Hematopoietic multipotent progenitor cell treated with erythropoietin and hydrocortisone succinate and interleukin-3 and kit ligand, for 17 days (in vitro differentiated cells): Measurements from ENCODE around the gene NFATC1.

ENCODE experiments used
- DNase-seq: peaks from one replicate; pipeline ENCODE4 v3.0.0-alpha.2; 2015; ENCODE audit warnings: low spot score

Gene NFATC1

GRCh38 chr18:79574938-79575525 lies 179.3 kb downstream of the NFATC1 start:
- DNase-seq: no peak

DNA sequence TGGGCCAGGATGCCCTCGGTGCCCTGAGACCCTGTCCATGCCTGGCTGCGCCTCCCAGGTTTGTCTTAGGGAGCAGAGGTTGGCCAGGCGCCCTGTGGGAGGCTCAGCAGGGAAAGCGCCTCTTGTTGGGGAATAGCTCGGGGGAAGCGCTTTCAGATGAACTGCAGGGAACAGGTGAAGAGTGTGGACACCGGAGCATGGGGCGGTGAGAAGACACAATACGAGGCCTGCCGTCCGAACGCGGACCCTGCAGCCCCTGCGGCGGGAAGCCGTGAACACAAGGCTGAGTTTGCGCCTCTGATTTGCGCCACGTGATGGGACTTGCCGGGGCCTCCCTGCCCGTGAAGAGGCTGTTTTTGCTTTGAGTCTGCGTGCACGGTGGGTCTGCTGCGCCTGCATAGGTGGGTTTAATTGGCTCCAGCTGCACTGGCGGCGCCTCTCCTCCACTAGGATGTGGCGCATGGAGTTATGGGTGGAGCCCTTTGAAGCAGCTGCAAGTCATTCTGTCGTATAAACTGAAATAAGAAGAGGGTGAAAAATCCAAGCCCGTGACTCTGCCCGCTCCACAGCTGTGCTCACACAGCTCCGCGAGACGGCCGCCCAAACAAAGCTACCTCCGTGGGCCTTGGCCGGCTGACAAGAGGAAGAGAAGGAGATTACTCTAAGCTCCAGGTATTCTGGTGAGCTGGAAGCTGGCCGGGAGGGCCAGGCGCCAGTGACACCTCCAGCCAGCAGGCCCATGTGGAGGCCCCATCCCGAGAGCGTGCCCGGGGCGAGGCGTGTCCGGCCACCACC lies 180.4 kb downstream of the NFATC1 start:
- DNase-seq: no peak

DNA sequence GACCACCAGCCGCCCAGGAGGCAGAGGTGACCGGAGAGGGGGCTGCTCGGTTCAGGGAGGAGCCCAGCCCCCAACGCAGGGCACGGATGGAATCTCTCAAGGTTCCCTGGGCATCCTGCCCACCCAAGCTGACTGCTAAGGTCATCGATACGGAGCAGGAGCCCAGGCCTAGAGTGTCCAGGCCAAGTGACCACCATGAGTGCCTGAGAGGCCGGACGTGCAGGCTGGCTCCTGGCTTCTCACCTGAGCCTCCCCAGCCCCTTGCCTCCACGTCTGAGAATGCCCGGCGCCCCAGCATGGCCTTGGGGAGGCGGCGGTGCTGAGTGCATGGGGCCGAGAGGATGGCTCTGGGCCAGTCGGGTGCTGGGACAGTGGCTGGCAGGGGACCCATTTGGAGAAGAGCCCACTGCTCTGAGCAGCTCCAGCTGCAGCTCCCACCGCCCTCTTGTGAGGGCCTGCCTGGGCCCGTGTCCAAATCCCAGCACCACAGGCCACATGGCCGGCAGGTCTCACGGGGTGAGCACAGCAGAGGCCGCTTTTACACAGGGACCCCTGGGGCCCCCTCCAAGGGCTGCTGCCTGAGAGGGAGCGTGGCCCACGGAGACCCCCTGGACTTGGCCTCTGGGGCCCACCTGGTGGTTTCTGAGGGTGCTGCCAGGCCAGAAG lies 181.1 kb downstream of the NFATC1 start:
- DNase-seq: no peak

DNA sequence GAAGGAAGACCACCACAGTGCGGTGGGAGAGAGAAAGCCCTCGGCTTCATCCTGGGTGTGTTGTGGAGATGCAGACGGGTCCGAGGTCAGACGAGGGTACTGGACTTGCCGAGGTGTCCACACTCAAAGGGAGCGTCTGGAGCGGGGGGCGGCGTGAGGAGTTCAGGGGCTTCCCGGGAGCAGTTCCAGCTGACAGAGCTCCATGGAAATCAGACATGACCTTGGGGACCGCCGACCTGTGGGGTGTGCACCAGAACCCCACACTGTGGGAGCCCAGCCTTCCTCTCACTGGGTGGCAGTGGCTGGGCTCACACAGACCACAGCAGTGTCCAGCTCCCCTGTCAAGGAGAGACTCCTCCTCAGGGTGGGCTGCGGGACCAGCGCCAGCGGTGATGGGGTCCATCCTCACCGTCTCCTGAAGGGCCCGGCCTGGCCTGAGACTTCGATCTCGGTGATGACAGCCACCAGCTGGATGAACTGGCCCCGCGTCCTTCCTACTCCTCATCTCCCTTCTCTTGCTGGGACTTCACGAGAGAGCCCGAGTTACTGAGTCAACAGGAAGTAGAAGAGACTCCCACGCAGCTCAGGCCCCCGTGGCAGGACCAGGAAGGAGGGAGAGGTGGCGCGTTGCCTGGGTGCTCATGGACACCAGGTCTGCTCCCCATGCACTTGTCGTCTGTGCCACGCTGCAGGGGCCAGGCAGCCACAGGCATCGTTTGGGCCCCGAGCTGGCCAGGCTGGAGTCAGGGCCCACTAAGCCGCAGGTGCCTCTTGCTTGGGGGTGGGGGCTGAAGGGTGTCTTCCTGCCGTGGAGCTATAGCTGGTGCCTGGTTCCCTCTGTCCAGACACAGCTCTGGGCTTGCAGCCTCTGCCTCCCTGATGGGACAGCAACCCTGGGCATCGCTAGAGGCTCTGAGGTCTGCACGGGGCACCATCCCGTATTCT lies 182.0 kb downstream of the NFATC1 start:
- no peak for DNase-seq

GRCh38 chr18:79578396-79579260 lies 182.9 kb downstream of the NFATC1 start:
- DNase-seq: no peak
